22Rv1 (cell line): ENCODE results near the gene PEAK3.

Source experiments
- H3K27ac ChIP-seq: fragments of 450-650 bp; 2 replicates; pipeline ENCODE4 v1.5.1; 2017
- CTCF ChIP-seq: fragments of 450-650 bp; IDR thresholded peaks from 2 replicates; pipeline ENCODE4 v1.5.1; 2017; ENCODE audit warnings: mild to moderate bottlenecking
- ZFX ChIP-seq: fragments of 450-650 bp; IDR thresholded peaks from 2 replicates; pipeline ENCODE4 v1.6.1; 2017; ENCODE audit warnings: antibody characterized with exemption, borderline replicate concordance

PEAK3 gene

GRCh38 chr19:2249880-2250765, 31.9 kb downstream of the PEAK3 start:
- no peak overlapping the region for H3K27ac ChIP-seq
- TF ChIP-seq CTCF (no peak), ZFX (no peak)

- 0 out of 2 replicates have a peak within 1 kb of the TSS, but pooled peaks have one; percentile 8 for H3K27ac ChIP-seq
- TF ChIP-seq ZFX = no peak
- TF ChIP-seq CTCF = no peak
Observed at GRCh38 chr19:2249010-2249866, 32.7 kb downstream of the PEAK3 start, which contains the start of gene AMH. TSS of gene AMH (plus strand) at chr19:2249323. CDS start at chr19:2249333, 10 bp downstream.

GRCh38 chr19:2248136-2249009, 33.6 kb downstream of the PEAK3 start:
- 0 out of 2 replicates have a peak overlapping the region, but pooled peaks have one; percentile 8 for H3K27ac ChIP-seq
- TF ChIP-seq CTCF (no peak), ZFX (no peak)

- TF ChIP-seq CTCF (no peak), ZFX (no peak)
- peak overlapping the region; percentile 48 for H3K27ac ChIP-seq
Observed at GRCh38 chr19:2247433-2248101, 34.4 kb downstream of the PEAK3 start.

GRCh38 chr19:2246801-2247361, 35.1 kb downstream of the PEAK3 start:
- no peak for TF ChIP-seq ZFX
- no peak for TF ChIP-seq CTCF
- peak overlapping the region; percentile 48 for H3K27ac ChIP-seq
